BLaER1 (cell line): ENCODE results near the gene MAN2C1.
A peak's percentile ranks its signal among the peaks of the same experiment; 100 is the strongest.
"Not testable (repeated sequence)": the region's sequence is repeated elsewhere in the genome, so short reads cannot be mapped to it uniquely, and the experiment has no call there.

Source experiments
- H3K27ac ChIP-seq: shearing (Covaris generic); formaldehyde crosslinking; 2 replicates; pipeline ENCODE4 v1.8.1; 2022
- H3K27me3 ChIP-seq: shearing (Covaris generic); formaldehyde crosslinking; 2 replicates; pipeline ENCODE4 v1.8.1; 2022
- H3K36me3 ChIP-seq: shearing (Covaris generic); formaldehyde crosslinking; 2 replicates; pipeline ENCODE4 v1.8.1; 2022
- H3K4me1 ChIP-seq: shearing (Covaris generic); formaldehyde crosslinking; 2 replicates; pipeline ENCODE4 v1.8.1; 2022
- H3K4me2 ChIP-seq: shearing (Covaris generic); formaldehyde crosslinking; 2 replicates; pipeline ENCODE4 v1.8.1; 2022
- H3K4me3 ChIP-seq: shearing (Covaris generic); formaldehyde crosslinking; 2 replicates; pipeline ENCODE4 v1.8.1; 2022
- H3K9ac ChIP-seq: shearing (Covaris generic); formaldehyde crosslinking; 2 replicates; pipeline ENCODE4 v1.8.1; 2022
- H3K9me3 ChIP-seq: shearing (Covaris generic); formaldehyde crosslinking; 2 replicates; pipeline ENCODE4 v1.8.1; 2022
- H4K20me1 ChIP-seq: shearing (Covaris generic); formaldehyde crosslinking; 2 replicates; pipeline ENCODE4 v1.8.1; 2022
- Cebpa-rat ChIP-seq: shearing (Covaris generic); IDR thresholded peaks from 2 replicates; pipeline ENCODE4 v1.8.1; 2022

Gene MAN2C1

DNA sequence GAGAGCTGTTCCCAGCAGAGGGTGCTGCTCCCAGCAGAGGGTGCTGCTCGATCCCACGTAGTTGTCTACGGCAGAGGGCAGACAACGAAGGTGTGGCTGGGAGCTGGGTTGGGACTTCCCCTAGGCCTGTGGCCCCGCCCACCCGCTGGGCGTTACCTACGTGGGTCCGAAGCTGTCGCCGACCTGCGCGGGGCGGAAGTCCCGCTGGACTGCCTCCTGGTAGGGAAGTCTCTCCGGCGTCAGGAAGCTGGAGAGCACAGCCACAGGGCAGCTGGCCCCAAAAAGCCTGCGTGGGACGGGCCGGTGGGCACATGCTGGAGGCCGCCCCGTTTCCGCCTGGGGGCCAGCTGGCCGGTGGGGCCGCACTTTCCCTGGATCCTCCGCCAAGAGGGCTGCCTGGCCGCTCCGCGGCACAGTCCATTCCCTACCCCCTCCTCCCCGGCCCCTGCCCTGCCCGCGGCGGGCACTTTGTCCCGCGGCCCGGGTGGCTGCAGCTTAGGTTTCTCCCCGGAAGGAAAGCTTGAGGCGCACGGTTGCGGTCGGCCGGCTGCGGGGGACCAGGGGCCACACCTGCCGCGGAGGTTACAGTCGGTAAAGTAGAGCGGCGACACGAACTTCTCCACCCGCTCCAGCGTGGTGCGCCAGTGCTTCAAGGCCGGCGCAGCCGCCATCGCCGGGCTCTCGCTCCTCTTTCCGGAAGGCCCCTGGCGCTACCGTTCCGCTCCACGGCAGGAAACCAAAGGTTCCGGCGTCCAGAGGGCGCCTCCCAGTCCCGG is at the start of gene MAN2C1:
Gene MAN2C1, minus strand, starts transcription at position 695 of the 776 bp plus-strand sequence. Its CDS starts 24 bp downstream, at position 671.
- Histone ChIP-seq H3K9me3 (no peaks in the 10 kb centered on the region), H3K27ac (peak within 1 kb of the TSS; percentile 99), H3K4me1 (peaks cover 47% of the 10 kb centered on the region), H3K9ac (peak within 1 kb of the TSS; percentile 96), H4K20me1 (peaks cover 23% of the 10 kb centered on the region), H3K4me2 (peak within 1 kb of the TSS; percentile 92), H3K4me3 (peak within 1 kb of the TSS; percentile 97), H3K36me3 (peaks cover 72% of the 10 kb centered on the region), H3K27me3 (no peaks in the 10 kb centered on the region)
- TF ChIP-seq Cebpa-rat, result no peak

DNA sequence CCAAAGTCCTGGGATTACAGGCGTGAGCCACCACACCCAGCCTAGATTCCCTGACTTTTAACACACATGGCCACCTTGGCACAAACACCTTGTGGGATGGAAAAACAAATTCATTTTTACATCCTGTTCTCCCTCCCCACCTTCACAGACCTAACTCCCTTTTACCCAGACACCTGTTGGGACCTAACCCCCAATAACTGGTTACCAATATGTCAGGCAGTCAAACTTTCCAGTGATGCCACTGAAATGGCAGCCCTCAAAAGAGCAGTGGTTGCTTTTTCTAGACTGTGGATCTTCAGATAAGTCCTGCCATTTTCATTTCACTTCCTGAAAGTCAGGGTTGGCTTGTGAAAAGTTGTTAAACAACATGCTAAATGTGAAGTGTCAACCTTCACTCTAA is 48.2 kb upstream of the MAN2C1 start:
- Histone ChIP-seq H3K9ac (no peak overlapping the region), H3K9me3 (no peaks in the 10 kb centered on the region), H3K27me3 (no peaks in the 10 kb centered on the region), H3K4me1 (no peaks in the 10 kb centered on the region), H4K20me1 (peaks cover 69% of the 10 kb centered on the region), H3K27ac (no peak overlapping the region), H3K36me3 (peaks cover 99% of the 10 kb centered on the region), H3K4me3 (no peak overlapping the region), H3K4me2 (no peak overlapping the region)
- no peak for TF ChIP-seq Cebpa-rat

DNA sequence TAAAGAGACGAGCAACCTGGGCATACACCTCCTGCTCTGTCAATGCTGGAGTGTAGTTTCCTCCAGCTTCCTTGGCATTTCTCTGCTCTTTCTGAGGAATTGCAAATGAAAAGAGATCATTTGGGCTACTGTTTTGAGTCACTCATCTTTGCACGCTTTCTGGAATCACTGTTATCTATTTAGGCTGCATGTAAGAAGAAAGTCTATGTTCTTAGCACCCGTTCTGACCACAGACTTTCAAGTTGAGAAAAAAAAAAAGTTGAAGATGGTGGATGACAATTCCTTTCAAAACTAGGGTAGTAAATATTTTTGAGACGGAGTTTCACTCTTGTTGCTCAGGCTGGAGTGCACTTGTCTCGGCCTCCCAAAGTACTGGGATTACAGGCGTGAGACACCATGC is 41.8 kb upstream of the MAN2C1 start:
- H3K27me3 ChIP-seq, result no peaks in the 10 kb centered on the region
- no peak overlapping the region for H3K4me3 ChIP-seq
- peaks cover 69% of the 10 kb centered on the region for H4K20me1 ChIP-seq
- no peak for TF ChIP-seq Cebpa-rat
- no peak overlapping the region for H3K4me2 ChIP-seq
- H3K27ac ChIP-seq, result no peak overlapping the region
- H3K9me3 ChIP-seq, result no peaks in the 10 kb centered on the region
- no peaks in the 10 kb centered on the region for H3K4me1 ChIP-seq
- peaks cover 99% of the 10 kb centered on the region for H3K36me3 ChIP-seq
- no peak overlapping the region for H3K9ac ChIP-seq

DNA sequence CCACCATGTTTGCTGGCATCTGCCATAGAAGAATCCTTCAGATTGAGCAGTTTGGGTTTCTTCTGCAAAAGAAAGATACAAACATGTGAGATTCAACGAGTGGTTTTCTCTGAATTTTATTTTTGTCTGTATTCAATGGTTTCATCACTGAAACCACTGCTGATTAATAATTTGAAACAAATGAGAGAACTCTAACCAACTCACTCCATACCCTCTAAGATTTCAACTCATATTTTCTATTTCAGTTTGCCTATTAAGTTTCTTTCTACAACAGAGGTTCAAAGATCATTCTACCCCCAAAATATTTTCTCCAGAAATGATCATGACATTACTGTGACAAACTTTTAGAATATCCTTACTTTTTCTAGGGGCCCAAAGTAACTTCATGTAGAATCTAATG is 38.7 kb upstream of the MAN2C1 start:
- Histone ChIP-seq H3K4me3 (no peak overlapping the region), H3K27me3 (no peaks in the 10 kb centered on the region), H3K4me1 (no peaks in the 10 kb centered on the region), H4K20me1 (peaks cover 60% of the 10 kb centered on the region), H3K4me2 (no peak overlapping the region), H3K9me3 (no peaks in the 10 kb centered on the region), H3K27ac (no peak overlapping the region), H3K9ac (no peak overlapping the region), H3K36me3 (peaks cover 100% of the 10 kb centered on the region)
- no peak for TF ChIP-seq Cebpa-rat

DNA sequence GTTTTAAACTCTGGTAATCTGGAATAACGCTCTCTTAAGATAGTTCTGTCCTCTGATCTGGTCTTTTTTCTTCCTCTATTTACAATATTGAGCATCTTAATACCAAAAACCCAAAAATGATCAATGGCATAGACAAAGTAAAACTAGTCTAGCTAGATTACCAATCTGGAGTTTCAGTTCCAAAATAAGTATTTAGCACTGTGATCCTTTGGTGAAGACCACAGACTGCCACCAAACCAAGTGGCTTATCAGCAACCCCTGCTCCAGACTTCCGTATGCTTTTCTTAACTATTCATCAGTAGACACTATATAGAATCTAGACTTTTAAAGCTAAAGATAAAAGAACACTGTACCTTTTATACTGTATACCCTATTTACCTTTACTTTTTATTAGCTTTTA is 35.5 kb upstream of the MAN2C1 start:
- no peak for TF ChIP-seq Cebpa-rat
- H3K4me1 ChIP-seq, result no peaks in the 10 kb centered on the region
- H3K9ac ChIP-seq, result no peak overlapping the region
- H3K27ac ChIP-seq, result no peak overlapping the region
- no peak overlapping the region for H3K4me3 ChIP-seq
- H4K20me1 ChIP-seq, result peaks cover 55% of the 10 kb centered on the region
- H3K4me2 ChIP-seq, result no peak overlapping the region
- no peaks in the 10 kb centered on the region for H3K9me3 ChIP-seq
- no peaks in the 10 kb centered on the region for H3K27me3 ChIP-seq
- peaks cover 100% of the 10 kb centered on the region for H3K36me3 ChIP-seq

DNA sequence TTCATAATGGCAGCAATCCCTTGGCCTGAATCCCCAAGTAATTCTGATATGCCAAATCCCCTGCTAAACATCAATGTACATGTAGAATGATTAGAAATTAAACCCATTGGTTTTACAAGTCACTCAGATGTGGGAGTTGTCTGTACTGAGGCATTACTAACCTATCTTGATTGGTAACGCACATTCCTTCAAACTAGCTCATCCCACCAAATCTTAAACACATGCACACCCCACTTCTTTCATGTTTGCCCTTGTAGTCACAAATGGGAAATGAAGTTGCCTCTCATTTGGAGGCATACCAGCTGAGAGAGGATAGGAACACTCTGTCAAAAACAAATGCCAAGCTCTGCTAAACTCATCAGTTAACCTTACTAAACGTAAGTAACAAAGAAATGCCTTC is 29.1 kb upstream of the MAN2C1 start:
- TF ChIP-seq Cebpa-rat, result no peak
- Histone ChIP-seq H4K20me1 (peaks cover 67% of the 10 kb centered on the region), H3K27me3 (no peaks in the 10 kb centered on the region), H3K4me3 (no peak overlapping the region), H3K4me1 (no peaks in the 10 kb centered on the region), H3K9me3 (no peaks in the 10 kb centered on the region), H3K27ac (no peak overlapping the region), H3K9ac (no peak overlapping the region), H3K4me2 (no peak overlapping the region), H3K36me3 (peaks cover 100% of the 10 kb centered on the region)

DNA sequence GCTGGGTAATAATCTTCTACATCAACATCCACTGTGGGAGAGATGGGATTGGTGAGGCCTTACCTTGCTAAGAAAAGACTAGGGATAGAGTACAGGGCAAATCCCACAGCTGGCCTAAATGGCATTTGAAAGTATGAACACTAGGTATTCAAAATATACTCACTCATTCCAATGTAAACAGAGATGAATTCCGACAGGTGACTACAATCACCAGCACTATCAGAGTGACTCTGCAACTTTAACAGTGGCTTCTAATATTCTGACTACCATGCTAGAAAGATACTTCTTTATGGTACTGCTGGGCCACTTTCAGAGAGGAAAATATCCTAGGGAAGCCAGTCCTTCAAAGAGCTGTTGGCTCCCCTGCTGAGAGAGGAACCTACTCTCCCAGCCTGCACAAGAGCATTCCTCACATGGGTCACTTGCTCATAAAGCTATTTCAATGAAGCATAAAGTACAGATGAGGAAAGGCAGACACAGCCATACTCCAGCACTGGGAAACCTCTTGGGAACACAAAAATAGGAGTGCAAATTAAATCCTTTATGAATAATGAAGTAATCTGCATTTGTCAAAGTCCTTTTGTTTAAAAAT is 21.5 kb upstream of the MAN2C1 start:
- Histone ChIP-seq H3K4me3 (no peak overlapping the region), H3K4me1 (peaks cover 10% of the 10 kb centered on the region), H3K27me3 (no peaks in the 10 kb centered on the region), H3K4me2 (no peak overlapping the region), H3K9ac (no peak overlapping the region), H4K20me1 (peaks cover 78% of the 10 kb centered on the region), H3K36me3 (peaks cover 100% of the 10 kb centered on the region), H3K9me3 (no peaks in the 10 kb centered on the region), H3K27ac (no peak overlapping the region)
- no peak for TF ChIP-seq Cebpa-rat

DNA sequence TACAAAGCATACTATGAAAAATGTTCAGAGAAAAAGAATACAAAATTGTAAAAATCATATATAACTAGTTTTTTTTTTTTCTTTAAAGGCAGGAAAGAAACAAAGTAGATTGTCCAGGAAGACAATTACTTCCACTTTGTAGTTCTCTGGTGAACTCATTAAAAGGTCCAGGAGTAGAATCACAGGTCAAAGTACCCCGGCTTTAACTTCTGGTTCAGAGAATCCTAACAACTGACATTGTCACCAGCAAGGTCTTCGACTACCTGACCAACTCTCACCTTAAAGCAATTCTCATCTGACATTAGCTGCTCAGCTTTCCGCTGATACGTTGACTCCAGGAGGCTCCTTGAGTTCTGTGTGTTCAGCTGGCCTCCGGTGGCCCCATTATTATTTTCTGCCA is 15.6 kb upstream of the MAN2C1 start:
- H3K27me3 ChIP-seq, H3K9ac ChIP-seq, H3K27ac ChIP-seq, H3K9me3 ChIP-seq, H3K4me1 ChIP-seq, H3K4me3 ChIP-seq, H3K4me2 ChIP-seq: not testable (repeated sequence)
- peaks cover 51% of the 10 kb centered on the region for H4K20me1 ChIP-seq
- H3K36me3 ChIP-seq, result peaks cover 98% of the 10 kb centered on the region

DNA sequence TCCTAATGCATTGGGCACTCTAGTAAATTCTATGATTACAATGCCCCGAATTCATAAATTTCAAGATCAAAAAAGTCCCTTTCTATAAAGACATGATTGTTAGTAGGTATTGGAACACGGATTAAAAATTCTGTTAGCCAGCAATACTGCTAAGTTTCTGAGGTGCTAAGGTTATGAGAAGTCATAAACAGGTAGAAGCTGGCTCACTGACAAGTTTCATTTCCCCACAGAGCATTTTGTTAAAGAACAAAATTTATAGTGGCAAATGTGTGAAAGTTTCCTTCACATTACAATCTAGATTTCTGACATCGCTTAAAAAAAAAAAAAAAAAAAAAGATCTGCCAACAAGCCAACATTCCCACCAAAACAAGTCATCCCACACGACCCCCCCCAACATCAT is 12.4 kb upstream of the MAN2C1 start:
- peaks cover 21% of the 10 kb centered on the region for H4K20me1 ChIP-seq
- H3K36me3 ChIP-seq, result peaks cover 98% of the 10 kb centered on the region

DNA sequence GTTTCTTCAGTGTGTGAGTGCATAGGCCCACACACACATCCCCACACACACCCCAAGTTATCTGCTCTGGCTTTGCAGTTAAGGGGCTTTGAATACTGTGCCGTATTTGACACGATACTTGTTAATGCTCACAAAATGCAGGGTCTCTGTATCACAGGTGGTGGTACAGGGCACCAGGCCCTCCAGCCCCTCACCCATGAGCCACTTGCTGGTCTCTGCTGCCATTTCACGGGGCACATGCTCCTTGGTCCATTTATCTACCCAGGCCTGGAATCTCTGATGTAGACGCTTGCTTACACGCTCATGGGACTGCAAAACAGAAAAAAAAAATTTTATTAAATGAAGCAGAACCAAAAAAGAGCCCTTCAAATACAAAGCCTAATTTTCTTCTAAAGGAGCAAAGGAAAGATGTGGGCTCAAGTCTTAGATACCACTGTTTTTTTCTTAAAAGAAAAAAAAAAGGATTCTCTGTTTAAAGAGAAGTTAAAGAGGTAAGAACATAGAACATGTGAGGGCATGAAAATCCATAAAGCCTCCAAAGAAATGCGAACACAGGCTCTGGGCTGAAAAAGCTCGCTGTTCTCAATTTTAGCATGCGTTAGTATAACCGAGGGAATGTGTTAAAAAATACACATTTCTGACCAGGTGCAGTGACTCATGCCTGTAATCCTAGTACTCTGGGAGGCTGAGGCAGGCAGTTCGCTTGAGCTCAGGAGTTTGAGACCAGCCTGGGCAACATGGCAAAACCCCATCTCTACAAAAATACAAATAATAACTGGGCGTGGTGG is 3.7 kb upstream of the MAN2C1 start:
- H3K9ac ChIP-seq, result no peak overlapping the region
- peaks cover 29% of the 10 kb centered on the region for H3K4me1 ChIP-seq
- H3K36me3 ChIP-seq, result peaks cover 78% of the 10 kb centered on the region
- no peaks in the 10 kb centered on the region for H3K27me3 ChIP-seq
- no peak overlapping the region for H3K4me3 ChIP-seq
- H3K9me3 ChIP-seq, result no peaks in the 10 kb centered on the region
- H3K27ac ChIP-seq, result no peak overlapping the region
- H3K4me2 ChIP-seq, result no peak overlapping the region
- H4K20me1 ChIP-seq, result peaks cover 35% of the 10 kb centered on the region
- TF ChIP-seq Cebpa-rat, result no peak

More for the DNA sequence above, 12.4 kb upstream of the MAN2C1 start:
- no peaks in the 10 kb centered on the region for H3K9me3 ChIP-seq
- H3K4me1 ChIP-seq, result 0 out of 2 replicates have a peak, but pooled peaks cover 1% of the 10 kb centered on the region
- no peak for TF ChIP-seq Cebpa-rat
- no peak overlapping the region for H3K27ac ChIP-seq
- no peak overlapping the region for H3K4me2 ChIP-seq
- H3K9ac ChIP-seq, result no peak overlapping the region
- H3K27me3 ChIP-seq, result no peaks in the 10 kb centered on the region
- H3K4me3 ChIP-seq, result no peak overlapping the region
